GM19099 (cell line): ENCODE data around the gene TNFRSF12A.
A peak's percentile ranks its signal among the peaks of the same experiment; 100 is the strongest.

ENCODE experiments used
- POLR2A ChIP-seq: IDR thresholded peaks from 3 replicates; pipeline ENCODE4 v1.6.1; 2011; ENCODE audit warnings: low read depth; ENCODE audit not compliant: insufficient read length; ENCODE audit errors: extremely low read depth

Gene TNFRSF12A

GRCh38 chr16:3058139-3059030 is 38.2 kb downstream of the TNFRSF12A start:
- no peak for TF ChIP-seq POLR2A

- TF ChIP-seq POLR2A: peak; percentile 51
Observed at GRCh38 chr16:3059041-3059722, 39.0 kb downstream of the TNFRSF12A start.

- TF ChIP-seq POLR2A: no peak
Observed at GRCh38 chr16:3059723-3060242, 39.6 kb downstream of the TNFRSF12A start.

DNA sequence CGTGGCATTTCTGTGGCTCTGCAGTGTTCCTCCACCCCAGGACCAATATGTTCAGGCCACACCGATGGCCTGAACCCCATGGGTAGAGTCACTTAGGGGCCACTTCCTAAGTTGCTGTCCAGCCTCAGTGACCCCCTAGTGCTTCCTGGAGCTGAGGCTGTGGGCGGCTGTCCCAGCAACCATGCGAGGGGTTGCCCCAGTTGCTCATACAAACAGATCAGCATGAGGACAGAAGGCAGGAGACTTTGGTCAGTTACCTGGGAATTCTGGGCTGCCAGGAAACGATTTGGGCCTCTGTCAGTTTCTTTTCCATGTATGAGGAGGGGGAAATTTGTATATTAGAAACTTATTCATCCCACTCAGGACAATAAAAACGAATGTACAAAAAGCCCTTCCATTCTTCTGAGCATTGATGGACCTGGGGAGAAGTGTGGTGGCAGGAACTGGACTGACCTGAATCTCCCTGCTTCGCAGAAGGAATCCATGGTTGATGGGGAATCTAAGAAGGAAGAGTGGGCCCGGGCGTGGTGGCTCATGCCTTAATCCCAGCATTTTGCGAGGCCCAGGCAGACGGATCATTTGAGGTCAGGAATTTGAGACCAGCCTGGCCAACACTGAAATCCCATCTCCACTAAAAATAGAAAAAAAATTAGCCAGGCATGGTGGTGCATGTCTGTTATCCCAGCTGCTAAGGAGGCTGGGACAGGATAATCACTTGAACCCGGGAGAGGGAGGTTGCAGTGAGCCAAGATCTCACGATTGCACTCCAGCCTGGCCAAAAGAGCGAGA is 40.4 kb downstream of the TNFRSF12A start:
- TF ChIP-seq POLR2A: no peak

- TF ChIP-seq POLR2A: no peak
Observed at GRCh38 chr16:3062553-3062952, 42.4 kb downstream of the TNFRSF12A start.

- no peak for TF ChIP-seq POLR2A
Observed at GRCh38 chr16:3063625-3064386, 43.6 kb downstream of the TNFRSF12A start.

DNA sequence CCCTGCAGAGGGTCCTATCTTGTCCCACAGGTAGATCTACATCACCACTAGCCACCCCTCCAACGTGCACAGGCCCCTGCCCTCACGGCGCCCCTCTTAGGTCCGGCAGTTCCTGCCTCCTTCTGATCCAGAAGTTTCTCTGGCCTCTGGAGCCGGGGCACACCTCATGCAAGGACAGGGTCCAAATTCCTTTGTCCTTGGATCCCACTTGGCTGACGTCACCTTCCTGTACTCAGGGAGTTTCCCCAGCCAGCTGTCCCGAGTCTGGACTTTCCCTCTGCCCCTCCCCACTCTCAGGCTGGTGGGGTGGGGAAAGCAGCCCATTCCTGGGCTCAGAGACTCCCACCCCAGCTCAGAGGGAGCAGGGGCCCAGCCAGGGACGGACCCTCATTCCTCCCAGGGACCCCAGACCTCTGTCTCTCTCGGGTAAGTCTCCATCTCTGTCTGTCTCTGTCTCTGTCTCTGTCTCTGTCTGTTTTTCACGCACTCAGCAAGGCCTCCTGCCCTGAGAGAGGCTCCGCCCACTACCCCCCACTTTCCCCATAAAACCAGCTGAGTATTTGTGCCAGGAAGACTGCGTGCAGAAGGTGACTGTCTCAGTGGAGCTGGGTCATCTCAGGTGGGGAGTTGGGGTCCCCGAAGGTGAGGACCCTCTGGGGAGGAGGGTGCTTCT is 45.0 kb downstream of the TNFRSF12A start, which contains the start of gene IL32:
IL32 (plus strand) TSS at position 572 of the 673 bp plus-strand sequence. CDS start 172 bp downstream, outside the sequence.
- TF ChIP-seq POLR2A: peak; percentile 48

DNA sequence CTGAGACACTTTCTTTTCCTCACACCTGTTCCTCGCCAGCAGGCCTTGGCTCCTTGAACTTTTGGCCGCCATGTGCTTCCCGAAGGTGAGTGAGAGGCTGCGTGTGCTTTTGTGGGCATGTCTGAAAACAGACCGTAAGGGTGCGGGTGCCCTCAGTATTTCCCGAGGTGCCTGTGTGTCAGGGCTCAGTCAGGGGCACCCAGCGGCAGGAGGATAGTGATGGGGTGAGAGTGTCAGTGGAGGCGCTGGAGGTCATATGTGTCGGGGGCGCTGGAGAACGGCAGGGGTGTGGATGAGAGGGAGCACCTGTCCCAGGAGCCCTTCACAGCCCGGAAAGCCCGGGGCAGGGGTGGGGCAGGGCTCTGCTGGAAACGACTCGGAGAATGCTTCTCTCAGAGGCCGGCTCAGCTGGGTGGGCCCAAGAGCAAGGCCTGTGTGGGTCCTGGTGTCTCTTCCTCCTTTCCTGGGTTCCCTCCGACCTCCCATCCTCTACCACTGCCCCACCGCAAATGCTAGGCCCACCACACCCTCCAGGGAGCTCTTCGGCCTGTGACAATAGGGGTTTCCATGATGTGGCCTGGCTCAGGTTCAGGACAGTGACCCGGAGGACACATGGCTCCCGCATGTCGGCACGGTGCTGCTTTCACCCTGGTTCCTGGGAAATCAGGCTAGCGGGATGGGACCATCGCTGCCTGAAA is 45.7 kb downstream of the TNFRSF12A start:
- no peak for TF ChIP-seq POLR2A

DNA sequence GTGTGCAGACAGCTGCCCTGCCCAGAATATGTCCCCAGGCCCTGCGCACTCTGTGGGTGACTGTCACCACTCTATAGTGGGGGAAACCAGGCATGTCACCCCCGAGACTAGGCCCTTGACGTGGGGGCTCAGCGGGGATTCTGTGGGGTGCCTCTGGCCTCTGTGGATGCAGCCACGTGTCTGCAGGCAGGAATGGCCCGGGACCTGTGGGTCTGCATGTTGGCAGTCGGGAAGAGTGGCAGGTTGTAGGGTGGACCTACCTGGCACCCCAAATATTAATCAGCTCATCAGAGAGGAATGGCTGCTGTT is 46.2 kb downstream of the TNFRSF12A start:
- no peak for TF ChIP-seq POLR2A

- no peak for TF ChIP-seq POLR2A
Observed at GRCh38 chr16:3068487-3068886, 48.3 kb downstream of the TNFRSF12A start.

- no peak for TF ChIP-seq POLR2A
Observed at GRCh38 chr16:3070608-3071111, 50.5 kb downstream of the TNFRSF12A start.

DNA sequence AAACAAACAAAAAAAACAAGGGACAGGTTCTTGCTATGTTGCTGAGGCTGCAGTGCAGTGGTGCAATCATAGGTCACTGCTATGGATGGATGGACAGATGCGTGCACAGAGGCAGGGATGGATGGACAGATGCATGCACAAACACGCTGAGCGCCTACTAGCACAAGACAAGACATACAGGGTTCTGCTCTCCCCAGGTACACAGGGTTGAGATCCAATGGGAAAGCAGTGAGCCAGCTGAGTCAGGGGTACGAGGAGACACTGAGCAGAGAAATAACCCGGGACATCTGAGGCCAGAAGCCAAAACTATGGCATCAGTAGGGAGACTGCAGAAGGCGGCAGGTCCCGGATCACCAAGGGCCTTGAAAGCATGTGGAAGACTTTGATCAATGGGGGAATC is 51.5 kb downstream of the TNFRSF12A start:
- TF ChIP-seq POLR2A: no peak
